Activated CD8-positive, alpha-beta memory T cell treated with anti-CD3 and anti-CD28 coated beads, Interleukin-2, amount 50 U/mL, for 4 hours (primary cell): ENCODE results near the gene STUM.
"Not testable (repeated sequence)": the region's sequence is repeated elsewhere in the genome, so short reads cannot be mapped to it uniquely, and the experiment has no call there.

Experiments used
- DNase-seq: peaks from one replicate; pipeline ENCODE4 v3.0.0-alpha.2; 2020

Gene STUM

GRCh38 chr1:226606311-226607267, 58.0 kb downstream of the STUM start:
- no peak for DNase-seq

DNA sequence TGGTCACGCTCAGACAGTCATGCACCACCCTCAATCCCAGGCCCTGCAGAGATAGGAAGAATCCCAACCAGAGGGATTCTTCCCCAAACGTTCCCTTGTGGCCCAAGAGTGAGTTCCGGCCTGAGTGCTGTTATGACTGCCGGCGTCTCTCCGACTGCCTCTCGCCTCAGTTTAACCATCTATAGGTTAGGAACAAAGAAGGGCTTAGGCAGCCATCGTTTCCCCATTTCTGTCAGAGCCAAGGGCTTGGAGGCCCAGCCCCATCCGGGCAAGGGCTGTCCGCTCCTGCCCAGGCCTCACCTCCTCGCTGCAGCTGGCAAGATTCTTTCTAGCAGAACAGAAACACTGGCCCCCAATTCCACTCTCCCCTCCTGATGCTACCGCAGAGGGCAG, 58.7 kb downstream of the STUM start:
- DNase-seq, result no peak

- DNase-seq, result no peak
Observed at GRCh38 chr1:226607821-226608220, 59.3 kb downstream of the STUM start.

GRCh38 chr1:226608699-226609505, 60.3 kb downstream of the STUM start:
- DNase-seq, result peak; percentile 72

- DNase-seq, result no peak
Observed at GRCh38 chr1:226609836-226610455, 61.4 kb downstream of the STUM start.

DNA sequence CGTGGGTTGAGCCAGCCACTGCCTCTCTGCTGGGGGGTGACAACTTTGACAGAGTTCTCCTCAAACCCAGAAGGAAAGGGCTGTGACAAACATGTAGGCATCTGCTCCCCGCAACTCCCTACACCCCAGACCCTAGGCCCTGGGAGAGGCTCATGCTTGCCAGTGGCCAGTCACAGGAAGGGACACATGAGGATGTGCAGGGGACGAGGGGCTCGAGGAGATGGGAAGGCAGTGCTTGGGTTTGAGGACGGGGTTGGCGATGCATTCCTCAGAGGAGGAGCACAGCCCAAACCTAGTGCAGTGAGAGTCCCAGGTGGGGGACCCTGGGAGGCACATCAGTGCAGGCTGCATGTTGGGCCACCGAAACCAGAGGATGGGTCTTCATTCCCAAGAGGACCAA, 62.1 kb downstream of the STUM start:
- DNase-seq, result no peak

- no peak for DNase-seq
Observed at GRCh38 chr1:226611301-226611700, 62.7 kb downstream of the STUM start.

DNA sequence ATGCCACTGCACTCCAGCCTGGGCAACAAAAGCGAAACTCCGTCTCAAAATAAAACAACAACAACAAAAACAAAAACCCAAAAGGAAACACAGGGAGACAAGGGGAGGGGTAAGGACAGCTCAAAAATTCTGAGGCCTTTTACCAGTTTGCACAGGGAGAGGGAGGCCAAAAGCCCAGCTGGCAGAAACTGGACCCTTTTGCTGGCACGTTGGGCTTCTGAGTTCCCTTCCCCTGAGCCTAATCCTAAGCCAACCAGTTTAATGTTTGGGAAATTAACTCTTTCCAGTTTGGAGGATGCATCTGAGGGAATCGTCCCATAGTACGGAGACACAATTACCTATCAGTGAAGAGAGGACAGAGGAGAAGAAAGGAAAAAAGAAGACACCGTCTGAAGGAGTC, 63.4 kb downstream of the STUM start:
- DNase-seq, result not testable (repeated sequence)

- no peak for DNase-seq
Observed at GRCh38 chr1:226615876-226616275, 67.3 kb downstream of the STUM start.

DNA sequence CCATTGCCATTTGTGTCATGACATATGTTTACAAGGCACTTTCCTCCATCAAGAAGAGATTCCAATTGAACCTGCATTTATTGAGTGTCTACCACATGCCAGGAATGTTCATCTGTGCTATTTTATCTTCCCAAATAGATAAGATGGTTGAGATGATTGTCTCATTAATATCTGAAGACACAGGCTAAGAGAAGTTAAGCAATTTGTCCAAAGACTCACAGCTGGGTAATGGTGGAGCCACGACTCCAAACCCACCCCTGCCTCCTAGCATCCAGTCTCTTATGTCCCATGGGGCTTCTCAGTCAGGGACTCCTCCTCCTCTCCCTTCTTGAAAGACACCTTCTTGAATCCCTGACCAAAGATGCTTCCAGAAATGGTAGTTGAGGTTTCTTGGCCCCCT, 68.1 kb downstream of the STUM start:
- DNase-seq, result no peak

GRCh38 chr1:226617109-226617508, 68.5 kb downstream of the STUM start:
- DNase-seq, result no peak

DNA sequence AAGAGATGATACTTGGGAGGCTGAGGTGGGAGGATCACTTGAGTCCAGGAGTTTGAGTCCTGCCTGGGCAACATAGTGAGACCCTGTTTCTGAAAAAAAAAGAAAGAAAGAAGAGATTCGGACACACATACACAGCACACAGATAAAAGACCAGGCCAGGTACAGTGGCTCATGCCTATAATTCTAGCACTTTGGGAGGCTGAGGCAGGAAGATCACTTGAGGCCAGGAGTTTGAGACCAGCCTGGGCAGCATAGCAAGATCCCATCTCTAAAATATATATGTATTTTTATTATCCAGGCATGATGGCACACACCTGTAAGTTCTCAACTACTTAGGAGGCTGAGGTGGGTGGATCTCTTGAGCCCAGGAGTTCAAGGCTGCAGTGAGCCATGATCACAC, 69.2 kb downstream of the STUM start:
- not testable (repeated sequence) for DNase-seq

DNA sequence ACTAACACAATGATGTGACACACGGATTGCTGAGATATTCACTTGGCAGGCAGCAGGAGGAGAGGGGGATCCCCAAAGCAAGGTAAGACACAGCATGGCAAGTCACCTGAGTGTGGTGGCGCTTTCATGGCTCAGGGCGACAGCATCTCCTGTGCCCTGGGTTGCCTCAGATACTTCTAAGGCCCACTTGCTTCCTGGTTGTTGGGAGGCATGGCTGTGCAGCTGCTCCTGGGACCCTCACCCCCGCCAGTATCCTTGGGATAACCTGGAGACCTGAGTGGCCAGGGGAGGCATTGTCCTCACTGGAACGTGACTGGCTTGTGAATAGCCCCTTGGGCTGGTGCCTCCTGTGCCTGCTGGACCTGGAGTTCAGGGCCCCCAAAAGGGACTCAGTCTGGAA, 69.8 kb downstream of the STUM start:
- DNase-seq, result no peak

GRCh38 chr1:226619031-226619430, 70.5 kb downstream of the STUM start:
- no peak for DNase-seq

- DNase-seq, result no peak
Observed at GRCh38 chr1:226622012-226622411, 73.4 kb downstream of the STUM start.

DNA sequence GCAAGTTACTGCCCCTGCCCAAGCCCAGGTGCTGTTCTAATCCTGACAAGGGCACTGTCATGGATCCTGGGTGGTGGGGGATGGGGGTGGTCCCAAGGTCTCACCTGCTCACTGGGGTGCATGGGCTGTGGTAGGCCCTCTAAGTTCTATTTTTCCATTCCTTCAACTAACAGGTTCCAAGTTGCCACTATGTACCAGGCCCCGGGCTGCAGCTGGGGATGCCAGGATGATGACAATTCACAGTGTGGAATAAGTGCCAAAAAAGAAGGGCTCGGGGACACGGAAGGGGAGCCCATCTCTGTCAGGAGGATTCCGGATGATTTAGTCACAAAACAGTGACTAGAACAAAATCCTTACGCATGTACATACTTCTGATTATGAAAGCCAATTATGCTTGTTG, 76.0 kb downstream of the STUM start:
- no peak for DNase-seq

GRCh38 chr1:226625326-226625725, 76.8 kb downstream of the STUM start:
- DNase-seq, result no peak

- no peak for DNase-seq
Observed at GRCh38 chr1:226625832-226626576, 77.4 kb downstream of the STUM start.

DNA sequence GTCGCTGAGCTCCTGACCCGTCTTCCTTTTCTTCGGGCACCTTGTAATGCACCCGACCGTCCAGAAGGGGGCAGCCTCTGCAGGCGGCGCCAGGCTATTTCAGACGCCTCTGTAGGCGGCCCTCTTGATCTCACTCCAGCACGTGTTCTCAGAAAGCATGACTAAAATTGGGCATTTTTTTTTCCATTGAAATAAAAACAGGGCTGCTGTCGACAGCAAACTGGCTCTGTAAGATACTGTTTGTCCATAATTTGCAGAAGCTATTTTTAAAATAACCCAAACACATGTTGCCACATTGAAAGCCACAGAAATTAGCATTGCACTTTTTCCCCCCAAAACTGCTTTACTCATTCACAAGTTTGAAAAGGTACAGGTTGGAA, 78.0 kb downstream of the STUM start:
- peak; percentile 84 for DNase-seq

DNA sequence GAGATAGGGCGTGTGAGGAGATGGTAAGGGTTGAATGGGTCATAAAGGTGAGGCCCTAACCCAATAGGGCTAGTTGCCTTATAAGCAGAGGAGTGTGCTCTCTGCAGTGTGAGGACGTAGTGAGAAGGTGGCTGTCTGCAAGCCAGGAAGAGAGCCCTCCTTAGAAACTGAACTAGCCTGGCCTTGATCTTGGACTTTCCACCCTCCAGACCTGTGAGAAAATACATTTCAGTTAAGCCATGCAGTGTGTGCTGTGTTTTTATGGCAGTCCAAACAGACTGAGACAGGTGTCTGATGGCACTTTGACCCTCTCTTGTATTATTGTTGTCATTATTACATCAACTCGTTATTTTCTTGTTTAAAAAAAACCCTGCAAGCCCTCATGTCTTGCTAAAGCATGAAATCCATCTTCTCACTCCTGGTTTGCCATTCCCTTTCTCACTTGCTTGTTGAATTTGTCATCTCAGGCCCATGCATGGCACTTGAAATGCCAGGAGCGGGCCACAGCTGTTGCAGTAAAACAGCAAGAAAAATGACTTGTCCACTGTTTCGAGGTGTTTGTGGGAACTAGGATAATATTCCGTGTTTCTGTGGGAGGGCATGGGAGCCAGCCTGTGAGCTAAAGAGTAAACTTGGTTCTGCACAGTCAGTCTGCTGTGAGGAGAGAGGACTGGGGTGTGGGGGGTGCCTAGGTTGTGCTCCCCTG, 78.6 kb downstream of the STUM start:
- no peak for DNase-seq

DNA sequence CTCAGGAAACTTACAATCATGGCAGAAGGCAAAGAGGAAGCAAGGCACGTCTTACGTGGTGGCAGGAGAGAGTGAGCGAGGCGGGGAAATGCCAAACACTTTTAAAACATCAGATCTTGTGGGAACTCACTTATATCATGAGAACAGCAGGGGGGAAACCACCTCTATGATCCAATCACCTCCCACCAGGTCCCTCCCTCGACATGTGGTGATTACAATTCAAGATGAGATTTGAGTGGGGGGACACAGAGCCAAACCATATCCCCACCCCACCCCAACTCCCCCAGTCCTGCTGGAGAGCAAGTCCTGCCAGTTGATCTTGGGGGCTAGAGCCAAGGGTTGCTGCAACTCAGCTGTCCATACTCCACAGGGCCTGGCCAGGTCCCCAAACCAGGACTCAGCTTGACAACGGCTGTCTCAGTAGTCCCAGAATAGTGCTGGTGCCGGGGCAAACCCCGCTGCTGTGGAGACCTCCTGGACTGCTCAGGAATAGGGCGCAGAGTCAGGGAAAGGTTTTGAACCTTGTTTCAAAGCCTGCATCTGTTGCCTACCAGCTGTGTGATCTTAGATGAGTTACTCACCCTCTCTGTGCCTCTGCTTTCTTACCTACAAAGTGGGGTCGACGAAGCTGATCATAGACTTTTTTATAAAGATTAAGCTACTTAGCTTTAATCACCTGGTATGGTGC, 79.5 kb downstream of the STUM start:
- no peak for DNase-seq
